ENCODE measurements around the gene TOGARAM1. TPM values are rescaled to one million over a fixed set of nuclear protein-coding genes. Genes with fewer than 3 reads are reported as not detected.

The TOGARAM1 gene
- total RNA-seq, 1 donor from 2014 or later: 4.6 TPM

DNA sequence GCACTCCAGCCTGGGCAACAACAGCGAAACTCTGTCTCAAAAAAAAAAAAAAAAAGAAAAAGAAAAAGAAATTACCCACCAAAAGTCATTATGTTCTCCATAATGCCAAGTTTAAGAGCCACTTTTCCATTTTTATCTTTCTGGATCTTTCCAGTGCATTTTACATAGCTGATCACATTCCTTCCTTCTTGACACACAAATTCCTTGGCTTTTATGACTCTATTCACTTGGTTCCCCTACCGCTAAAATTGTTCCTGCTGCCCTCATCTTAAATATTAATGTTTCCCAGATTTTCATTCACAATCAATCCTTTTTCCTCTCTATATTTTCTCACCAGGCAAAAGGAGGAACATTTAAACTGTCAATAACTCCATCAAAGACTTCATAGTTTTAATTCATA, 20.4 kb upstream of the TOGARAM1 start:
- no peak overlapping the region for H3K4me3 ChIP-seq (ENCODE audit: low read depth, low read length)
- DNase-seq (ENCODE audit: low read depth): no peak
- no peak for TF ChIP-seq CTCF (conservative IDR thresholded peaks at IDR 0.05; ENCODE audit: low read depth, low read length)

DNA sequence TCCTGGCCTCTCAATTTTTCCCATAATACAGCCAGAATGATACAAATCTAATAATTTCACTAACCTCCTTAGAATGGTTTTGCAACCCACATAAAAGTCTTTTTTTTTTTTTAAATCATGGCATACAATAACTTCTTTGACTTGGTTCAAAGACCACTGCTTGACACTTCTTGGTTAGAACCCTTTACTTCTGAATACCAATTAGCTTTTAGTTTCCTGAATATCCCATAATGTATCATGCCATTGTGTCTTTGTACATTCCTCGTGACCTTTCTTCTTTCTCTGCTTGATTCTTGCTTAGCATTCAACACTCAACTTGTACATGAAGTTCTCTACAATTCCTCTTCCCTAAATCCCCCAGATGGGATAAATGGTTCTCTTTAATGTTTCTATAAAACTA, 19.6 kb upstream of the TOGARAM1 start:
- no peak for DNase-seq (ENCODE audit: low read depth)
- TF ChIP-seq CTCF (conservative IDR thresholded peaks at IDR 0.05; ENCODE audit: low read depth, low read length): no peak
- H3K4me3 ChIP-seq (ENCODE audit: low read depth, low read length): no peak overlapping the region

DNA sequence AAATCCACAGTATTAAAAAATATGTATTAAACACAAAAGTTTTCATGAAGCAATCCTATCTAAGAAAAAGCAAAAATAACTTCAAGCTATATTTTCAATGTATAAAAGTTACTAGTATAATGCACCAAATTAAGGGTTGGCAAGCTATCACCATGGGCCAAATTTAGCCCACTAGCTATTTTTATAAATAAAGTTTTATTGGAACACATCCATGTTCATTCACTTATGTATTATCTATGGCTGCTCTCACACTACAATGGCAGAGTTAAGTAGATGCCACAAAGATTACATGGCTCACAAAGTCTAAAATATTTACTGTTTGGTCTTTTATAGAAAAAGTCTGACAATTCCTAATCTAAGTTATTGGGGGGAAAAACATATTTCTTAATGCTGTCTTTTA, 17.9 kb upstream of the TOGARAM1 start:
- no peak for TF ChIP-seq CTCF (conservative IDR thresholded peaks at IDR 0.05; ENCODE audit: low read depth, low read length)
- no peak for DNase-seq (ENCODE audit: low read depth)
- no peak overlapping the region for H3K4me3 ChIP-seq (ENCODE audit: low read depth, low read length)

GRCh38 chr14:44945264-44945663, 16.7 kb upstream of the TOGARAM1 start:
- no peak for DNase-seq (ENCODE audit: low read depth)
- H3K4me3 ChIP-seq (ENCODE audit: low read depth, low read length): no peak overlapping the region
- no peak for TF ChIP-seq CTCF (conservative IDR thresholded peaks at IDR 0.05; ENCODE audit: low read depth, low read length)

DNA sequence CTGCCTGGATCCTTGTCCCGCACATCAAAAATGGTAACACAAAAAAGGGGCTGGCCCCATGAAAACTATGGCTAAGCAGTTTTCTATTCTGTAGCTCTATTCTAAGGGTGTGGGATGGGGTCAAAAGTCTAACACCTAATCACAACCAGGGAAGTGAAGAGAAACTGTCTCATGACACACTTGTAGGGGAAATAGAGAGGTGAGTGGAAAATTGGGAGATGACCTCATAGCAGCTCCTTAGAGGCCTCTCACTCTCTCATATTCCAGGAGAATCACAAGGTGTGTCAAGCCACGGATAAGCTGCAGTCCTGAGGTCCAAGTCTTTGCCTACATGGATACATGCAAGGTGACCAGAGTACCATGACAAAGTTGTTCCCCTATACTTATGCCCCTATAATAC, 10.9 kb upstream of the TOGARAM1 start:
- H3K4me3 ChIP-seq (ENCODE audit: low read depth, low read length): no peak overlapping the region
- no peak for DNase-seq (ENCODE audit: low read depth)
- TF ChIP-seq CTCF (conservative IDR thresholded peaks at IDR 0.05; ENCODE audit: low read depth, low read length): no peak

DNA sequence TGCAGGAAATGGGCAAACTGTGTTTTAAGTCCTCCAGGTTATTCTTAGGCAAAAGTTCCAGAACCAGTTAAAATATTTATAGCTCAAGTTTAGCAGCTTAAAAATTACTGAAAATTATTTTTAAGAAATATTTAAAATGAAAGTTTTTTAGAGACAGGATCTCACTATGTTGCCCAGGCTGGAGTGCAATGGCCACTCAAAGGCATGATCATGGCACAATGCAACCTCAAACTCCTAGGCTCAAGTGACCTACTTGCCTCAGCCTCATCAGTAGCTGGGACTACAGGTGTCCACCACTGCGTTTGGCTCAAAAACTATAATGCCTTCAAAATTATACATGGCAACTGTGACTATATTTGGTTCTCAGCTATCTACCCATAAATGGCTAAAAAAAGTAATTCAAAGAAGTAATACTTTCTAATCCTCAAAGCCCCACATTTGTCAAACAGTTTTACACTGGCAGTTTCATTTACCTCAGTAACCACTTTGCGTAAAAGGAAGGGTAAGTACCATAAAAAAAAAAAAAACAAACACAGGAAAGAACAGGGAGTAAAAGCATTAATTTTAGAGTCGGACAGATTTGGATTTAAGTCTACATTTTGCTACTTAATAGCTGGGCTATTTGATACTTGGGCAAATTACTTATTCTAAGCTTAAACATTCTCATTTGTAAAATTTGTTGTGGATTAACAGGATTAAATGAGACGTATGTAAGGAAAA, 9.4 kb upstream of the TOGARAM1 start:
- TF ChIP-seq CTCF (conservative IDR thresholded peaks at IDR 0.05; ENCODE audit: low read depth, low read length): no peak
- H3K4me3 ChIP-seq (ENCODE audit: low read depth, low read length): no peak overlapping the region
- no peak for DNase-seq (ENCODE audit: low read depth)

- no peak for TF ChIP-seq CTCF (conservative IDR thresholded peaks at IDR 0.05; ENCODE audit: low read depth, low read length)
- H3K4me3 ChIP-seq (ENCODE audit: low read depth, low read length): no peak overlapping the region
- no peak for DNase-seq (ENCODE audit: low read depth)
These were observed 7.2 kb upstream of the TOGARAM1 start for GRCh38 chr14:44954750-44955149.
